ENCODE data around the gene SIL1.
"Not testable (repeated sequence)": the region's sequence is repeated elsewhere in the genome, so short reads cannot be mapped to it uniquely, and the experiment has no call there.

SIL1 gene

DNA sequence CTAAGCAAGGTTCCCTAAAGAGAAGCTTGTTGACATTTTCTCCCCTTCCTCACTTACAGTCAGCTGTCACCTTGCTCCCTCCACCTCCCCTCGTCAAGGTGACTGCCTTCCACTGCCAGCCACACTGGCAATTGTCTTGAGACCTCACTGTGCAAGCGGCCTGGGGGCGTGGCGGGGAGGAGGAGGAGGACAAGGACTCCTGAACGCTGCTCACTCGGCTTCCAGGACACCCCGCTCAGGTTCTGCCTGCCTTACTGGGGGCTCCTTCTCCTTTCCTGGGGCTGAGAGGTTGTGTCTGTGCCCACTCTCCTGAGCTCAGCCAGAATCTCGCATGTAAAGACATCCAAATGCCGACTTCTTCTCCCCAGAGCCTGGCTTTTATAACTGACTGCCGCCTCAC lies 262.7 kb downstream of the SIL1 start:
- no peak for DNase-seq

DNA sequence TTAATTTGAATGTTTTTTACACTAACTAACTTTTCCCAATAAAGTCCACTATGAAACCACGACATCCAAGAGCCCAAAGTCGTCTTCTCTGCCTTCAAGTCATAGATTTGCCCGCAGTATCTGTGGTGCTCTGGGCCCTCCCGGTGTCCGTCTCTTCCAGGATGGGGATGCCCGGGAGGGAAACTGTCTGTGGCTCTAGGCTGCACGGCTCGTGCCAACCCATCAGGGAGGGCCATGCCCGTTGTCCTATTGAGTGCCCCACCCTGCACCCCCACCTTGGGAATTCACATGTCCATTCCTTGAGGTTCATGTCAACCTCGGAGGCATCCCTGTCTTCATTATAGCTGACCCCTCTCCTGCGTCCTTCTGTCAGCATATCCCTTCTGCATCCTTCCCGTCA lies 263.2 kb downstream of the SIL1 start:
- no peak for DNase-seq

DNA sequence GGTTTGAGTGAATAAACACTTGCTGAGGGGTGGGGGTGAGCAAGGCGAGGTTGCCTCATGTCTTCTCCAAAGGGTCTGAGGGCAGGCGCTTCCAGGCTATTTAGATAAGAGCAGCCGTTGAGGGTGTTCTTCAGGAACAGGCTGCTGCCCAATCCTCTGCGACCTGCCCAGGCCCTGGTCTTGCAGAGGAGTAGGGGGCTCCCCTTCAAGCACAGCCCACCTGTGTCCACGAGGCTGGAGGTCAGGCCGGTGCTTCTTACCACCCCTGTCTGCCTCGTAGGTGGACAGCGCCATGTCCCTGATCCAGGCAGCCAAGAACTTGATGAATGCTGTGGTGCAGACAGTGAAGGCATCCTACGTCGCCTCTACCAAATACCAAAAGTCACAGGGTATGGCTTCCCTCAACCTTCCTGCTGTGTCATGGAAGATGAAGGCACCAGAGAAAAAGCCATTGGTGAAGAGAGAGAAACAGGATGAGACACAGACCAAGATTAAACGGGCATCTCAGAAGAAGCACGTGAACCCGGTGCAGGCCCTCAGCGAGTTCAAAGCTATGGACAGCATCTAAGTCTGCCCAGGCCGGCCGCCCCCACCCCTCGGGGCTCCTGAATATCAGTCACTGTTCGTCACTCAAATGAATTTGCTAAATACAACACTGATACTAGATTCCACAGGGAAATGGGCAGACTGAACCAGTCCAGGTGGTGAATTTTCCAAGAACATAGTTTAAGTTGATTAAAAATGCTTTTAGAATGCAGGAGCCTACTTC lies 264.5 kb downstream of the SIL1 start:
- DNase-seq: no peak

DNA sequence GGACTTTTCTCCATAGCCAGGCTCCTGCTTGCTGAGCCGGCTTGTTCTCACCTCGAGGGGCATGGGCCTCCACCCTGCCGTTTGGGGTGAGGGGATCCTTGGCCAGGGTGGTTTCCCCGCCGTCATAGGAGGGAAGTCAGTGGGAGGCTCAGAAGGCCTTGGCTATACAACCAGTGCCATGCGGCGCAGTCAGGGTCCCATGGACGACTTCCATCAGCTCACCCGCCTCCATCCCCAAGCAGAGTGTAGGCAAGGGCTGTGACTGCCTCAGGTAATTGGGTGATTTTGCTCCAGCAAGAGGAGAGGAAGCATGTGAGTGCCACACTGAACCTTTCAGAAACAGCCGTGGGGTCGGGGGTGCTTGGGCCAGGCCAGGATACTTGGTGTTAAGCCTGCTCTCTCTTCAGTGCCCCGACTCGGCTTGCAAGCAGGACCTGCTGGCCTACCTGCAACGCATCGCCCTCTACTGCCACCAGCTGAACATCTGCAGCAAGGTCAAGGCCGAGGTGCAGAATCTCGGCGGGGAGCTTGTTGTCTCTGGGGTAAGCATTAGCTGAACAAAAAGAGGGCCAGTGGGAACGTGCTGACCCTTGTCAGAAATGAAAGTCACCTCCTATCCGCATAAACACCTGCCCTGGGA lies 265.9 kb downstream of the SIL1 start:
- DNase-seq: no peak

DNA sequence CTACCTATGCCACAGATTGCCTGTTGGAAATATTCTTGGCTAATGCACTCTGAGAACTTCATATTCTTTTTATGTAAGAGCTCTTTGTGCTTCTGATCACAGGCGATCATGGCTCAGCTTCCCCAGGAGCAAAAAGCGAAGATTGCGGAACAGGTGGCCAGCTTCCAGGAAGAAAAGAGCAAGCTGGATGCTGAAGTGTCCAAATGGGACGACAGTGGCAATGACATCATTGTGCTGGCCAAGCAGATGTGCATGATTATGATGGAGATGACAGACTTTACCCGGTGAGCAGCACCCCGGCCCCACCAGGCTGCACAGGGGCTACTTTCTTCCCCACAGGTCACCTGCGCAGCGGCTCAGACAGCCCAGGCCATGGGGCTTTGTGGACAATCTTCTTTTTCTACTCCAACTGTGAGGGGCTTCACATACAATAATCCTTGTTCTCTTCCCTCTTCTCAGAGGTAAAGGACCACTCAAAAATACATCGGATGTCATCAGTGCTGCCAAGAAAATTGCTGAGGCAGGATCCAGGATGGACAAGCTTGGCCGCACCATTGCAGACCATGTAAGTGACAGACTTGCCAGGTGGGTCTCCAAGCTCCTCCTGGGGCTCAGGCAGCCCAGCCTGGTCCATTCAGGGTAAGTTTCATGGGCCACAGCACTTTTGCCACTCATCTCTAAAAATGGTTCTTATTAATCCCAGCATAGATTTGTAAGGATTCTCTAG lies 267.6 kb downstream of the SIL1 start:
- no peak for DNase-seq

DNA sequence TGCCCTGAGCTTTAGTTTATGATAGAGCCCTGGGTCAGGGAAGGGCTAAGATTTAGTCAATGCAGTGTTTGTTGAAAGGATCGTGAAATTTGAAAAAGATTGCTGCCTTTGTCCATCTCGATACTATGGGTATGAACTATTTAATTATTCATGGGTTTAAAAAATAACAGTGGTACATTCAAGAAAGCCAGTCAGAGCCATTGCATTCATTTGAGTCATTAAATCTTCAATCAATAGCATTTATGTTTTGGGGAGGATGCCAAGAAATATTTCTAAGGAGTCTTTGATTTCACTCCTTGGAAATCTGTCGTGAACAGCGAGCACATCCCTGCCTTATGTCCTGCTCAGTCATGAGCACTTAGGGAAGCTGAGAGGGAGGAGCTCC lies 268.6 kb downstream of the SIL1 start:
- DNase-seq: no peak

DNA sequence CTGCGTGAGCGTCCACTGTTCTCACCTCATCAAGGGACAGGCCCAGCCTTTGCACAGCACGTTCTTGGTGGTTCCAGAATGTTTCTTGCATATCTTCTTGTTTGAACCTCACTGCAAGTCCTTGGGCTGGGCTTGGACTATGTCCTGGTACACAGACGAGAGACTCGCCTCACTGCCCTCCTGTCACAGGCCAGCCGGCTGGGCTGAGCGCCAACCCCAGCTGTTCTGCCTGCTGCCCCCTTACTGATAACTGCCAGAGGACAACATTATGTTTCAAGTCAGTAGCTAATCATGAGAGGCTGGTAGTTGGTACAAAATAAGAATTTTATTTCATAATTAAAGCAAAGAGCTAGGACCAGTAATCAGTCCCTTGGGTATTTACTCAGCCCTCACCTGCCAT lies 270.2 kb downstream of the SIL1 start:
- no peak for DNase-seq

DNA sequence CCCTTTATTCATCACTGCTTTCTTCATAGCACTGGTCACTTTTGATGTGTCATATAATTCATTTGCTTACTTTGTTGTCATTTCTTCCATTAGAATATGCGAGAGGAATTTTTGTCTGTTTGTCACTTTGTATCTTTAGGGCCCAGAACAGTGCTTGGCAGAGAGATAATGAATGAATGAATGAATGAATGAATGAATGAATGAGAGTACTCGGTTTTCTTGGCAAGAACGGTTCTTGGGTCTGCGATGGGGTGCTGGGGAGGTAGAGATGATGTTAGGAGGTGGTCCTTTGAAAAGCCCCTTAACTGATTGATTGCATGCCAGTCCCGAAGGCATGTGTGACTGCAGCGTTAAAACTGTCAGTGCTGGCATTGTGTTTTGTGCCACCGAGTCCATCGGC lies 270.6 kb downstream of the SIL1 start:
- DNase-seq: no peak

DNA sequence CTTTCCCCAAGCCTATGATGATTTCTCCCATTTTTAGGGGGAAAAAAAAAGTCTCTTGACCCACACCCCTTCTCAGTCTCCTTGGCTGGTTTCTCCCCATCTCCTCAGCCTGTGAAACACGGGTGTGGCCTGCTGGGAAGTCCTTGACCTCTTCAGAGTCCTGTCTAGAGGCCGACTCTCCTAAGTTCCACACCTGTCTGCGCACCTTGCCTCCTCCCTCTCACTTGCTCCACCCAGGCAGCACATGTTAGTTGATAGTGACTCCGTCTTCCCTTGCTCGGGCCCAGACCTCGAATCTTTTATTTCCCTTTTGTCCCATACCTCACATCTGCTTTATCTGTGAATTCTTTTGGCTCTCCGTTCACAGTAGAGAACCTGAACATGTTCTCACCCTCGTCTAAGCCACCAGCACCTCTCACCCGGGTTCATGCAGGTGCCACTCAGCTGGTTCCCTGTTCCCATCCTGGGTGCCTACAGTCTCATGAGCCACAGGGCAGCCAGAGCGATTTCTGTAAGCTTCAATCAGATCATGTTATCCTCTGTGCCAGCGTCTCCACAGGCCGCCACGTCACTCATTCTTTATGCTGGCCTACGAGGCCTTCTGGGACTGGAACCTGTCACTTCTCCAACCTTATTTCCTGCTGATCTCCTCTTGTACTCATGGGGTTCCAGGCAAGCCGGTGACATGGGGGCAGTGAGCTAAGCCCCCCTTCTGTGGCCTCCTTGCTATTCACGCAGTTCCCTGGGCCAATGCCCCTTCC lies 271.3 kb downstream of the SIL1 start:
- no peak for DNase-seq

DNA sequence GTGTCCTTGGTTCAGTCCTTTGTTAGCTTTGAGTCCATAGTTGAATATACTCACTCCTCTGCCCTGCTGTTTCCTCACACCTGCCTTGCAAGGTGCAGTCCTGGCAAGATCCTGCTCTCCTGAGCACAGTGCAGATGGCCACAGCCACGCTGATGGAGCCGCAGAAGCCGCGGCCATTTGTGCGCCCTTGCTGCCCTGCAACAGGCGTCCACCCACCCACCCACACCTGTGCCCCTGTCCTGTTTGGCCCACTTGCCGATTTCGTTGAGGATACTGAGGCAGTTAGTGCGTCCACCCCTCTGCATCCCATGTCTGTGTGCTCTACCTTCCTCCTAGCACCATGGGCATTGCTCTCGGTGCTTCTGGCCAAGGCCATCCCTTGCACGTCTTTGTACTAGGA lies 271.9 kb downstream of the SIL1 start:
- DNase-seq: no peak

DNA sequence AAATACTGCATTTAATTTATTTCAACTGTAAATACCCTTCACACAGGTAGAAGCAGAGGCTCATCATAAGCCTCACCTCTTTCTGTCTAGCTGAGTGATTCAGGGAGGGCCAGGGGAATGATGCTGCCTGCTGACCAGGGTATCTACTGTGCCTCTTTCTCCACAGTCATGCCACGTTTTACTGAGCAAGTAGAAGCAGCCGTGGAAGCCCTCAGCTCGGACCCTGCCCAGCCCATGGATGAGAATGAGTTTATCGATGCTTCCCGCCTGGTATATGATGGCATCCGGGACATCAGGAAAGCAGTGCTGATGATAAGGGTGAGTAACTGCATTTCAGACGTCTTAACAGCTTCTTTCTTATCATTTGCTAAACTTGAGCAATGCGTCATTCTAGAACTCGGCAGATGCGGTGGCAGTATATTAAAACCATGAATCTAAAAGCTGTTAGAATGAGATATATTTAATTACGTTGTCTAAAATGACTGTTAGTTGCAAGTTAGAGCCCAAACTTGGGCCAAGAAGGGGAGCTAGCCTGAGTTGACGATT lies 273.0 kb downstream of the SIL1 start:
- no peak for DNase-seq

DNA sequence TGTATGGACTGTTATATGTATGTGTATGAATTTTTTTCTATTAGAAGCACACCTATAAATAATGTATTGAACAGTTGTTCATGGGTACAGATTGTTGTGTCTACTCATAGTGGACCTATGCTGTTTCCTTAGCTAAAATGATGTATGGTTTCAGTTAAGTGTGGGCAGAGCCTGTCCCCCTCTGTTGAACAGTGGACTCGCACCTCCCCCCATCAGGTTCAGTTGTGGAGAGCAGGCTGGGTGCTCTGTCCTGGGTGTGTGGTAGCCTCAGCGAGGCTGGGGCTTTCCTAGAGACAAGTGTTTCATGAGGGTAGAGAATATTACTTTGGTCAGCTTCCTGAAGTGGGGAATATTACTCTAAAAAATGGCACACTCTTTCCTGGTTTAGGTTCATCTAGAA lies 275.7 kb downstream of the SIL1 start:
- DNase-seq: no peak

DNA sequence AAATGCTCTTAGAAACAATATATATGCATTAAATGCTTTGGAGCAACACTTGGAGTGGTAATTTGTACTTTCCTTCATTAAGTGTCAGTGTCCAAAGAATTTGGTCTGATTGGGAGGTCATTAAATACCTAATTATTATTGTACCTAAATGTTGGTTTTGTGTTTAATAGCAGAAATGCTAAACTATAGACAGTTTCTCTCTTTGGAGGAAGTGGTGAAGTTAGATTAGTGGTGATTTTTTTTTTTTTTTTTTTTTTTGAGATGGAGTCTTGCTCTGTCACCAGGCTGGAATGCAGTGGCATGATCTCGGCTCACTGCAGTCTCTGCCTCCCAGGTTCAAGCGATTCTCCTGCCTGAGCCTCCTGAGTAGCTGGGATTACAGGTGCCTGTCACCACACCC lies 276.8 kb downstream of the SIL1 start:
- not testable (repeated sequence) for DNase-seq

DNA sequence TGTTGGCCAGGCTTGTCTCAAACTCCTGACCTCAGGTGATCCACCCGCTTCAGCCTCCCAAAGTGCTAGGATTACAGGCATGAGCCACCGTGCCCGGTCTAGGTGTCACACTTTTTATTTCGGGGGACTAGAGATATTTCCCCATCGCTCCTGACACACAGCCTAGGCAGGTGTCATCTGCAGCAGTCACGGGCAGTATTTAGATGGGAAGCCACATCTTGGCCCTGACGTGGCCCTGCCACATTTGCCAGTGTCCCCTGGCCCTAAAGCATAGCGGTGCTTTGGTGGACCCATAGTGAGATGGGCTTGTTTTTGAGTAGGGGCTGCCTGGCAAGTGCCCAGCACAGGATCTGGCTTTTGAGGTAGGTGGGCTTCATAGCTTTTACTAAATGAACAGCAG lies 278.0 kb downstream of the SIL1 start:
- no peak for DNase-seq

DNA sequence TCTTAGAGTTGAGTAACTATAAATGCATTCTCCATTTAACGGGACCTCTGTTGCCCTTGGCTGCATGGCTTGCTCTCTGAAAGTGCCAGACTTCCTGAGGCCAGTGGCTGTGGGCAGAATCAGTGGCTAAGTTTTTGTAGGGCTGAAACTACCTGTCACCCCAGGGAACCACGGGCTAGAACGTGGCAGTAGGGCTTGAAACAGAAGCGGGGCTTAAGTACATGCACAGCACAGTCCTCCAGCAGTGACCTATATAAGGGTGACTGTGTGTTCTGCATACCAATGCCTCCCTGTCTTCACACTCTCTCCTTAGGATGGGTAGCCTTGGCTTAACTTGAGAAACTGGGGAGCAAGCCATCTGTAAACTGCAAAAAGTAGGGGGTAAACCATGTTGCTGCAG lies 279.5 kb downstream of the SIL1 start:
- DNase-seq: no peak

DNA sequence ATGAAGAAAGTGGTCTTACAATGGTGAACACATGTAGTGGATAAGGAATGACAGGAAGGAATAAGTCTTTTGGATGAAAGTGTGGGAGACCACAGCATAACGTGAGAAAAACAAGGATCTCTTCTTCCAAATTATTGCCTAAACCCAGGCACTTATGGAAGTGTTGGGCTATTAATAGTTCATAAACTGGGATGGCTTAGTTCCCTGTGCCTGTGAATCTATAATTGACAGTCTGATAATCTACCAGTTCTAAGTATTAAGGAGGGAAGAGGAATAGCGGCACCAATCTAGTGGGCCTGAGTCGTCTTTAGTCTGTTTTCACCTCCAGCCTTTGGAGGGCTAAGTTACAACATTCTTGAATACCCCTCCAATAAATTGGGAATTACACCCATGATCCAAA lies 283.8 kb downstream of the SIL1 start:
- DNase-seq: no peak

DNA sequence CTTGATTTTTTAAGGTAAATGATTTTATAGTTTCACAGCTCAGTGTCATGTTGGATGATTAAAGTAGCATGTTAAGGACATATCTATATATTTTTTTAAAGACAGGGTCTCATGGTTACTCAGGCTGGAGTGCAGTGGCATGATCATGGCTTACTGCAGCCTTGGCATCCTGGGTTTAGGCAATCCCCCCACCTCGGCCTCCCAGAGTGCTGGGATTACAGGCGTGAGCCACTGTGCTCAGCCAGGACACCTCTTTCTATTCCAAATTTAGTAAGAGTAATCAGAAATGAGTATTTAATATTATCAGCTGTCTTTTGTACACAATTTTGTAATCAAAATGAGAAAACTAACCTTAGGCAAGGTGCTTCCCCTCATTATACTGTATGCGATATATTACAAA lies 284.4 kb downstream of the SIL1 start:
- no peak for DNase-seq

DNA sequence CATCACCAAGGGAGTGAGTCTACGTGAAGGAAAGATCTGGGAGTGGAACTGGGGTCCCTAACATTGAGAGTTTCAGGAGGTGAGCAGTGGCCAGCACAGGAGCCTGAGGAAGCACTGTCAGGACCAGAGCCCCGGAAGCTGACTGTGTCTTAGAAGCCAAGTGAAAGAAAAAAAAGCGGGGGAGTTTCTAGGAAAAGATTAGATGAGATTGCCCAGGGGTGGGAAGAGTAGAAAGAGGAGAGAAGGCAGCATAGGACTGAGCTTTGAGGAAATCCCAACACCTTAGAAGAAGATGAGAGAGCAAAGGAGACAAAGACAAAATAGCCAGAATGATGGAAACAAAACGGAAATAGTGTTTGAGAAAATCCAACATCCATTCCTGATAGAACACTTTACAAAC lies 286.1 kb downstream of the SIL1 start:
- DNase-seq: no peak

DNA sequence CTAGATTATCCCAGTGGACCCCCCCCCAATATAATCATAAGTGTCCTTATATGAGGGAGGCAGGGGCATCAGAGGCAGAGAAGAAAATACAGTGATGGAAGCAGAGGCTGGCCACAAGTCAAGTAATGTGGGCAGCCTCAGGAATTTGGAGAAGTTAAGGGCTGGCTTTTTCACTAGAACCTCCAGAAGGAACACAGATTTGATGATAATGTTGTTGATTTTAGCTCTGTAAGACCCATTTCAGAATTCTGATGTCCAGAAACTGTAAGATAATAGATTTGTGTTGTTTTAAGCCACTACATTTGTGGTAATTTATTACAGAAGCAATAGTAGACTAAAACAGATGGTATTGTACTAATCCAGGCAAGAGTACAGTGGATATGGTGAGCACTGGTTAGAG lies 286.7 kb downstream of the SIL1 start:
- no peak for DNase-seq

DNA sequence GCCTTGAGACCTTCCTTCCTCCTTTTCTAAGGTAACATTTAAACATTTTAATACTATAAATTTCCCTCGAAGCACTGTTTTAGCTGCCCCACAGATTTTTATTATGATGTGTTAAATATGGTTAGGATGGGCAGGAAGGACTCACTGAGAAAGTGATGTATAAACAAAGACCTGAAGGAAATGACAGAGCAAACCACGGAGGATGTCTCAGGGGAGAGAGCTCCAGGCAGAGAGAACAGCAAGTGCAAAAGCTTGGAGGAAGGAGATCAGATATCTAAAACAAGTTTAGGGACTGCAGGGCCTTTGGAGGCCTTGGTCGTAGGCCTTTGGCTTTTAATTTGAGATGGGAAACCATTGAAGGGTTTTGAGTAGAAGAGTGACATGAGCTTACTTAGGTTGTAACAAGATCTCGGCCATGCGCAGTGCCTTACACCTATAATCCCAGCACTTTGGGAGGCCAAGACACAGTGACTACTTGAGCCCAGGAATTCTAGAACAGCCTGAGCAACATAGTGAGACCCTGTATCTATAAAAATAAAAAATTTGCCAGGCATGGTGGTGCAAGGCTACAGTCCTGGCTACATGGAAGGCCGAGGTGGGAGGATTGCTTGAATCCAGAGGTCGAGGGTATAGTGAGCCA lies 287.5 kb downstream of the SIL1 start:
- DNase-seq: no peak

DNA sequence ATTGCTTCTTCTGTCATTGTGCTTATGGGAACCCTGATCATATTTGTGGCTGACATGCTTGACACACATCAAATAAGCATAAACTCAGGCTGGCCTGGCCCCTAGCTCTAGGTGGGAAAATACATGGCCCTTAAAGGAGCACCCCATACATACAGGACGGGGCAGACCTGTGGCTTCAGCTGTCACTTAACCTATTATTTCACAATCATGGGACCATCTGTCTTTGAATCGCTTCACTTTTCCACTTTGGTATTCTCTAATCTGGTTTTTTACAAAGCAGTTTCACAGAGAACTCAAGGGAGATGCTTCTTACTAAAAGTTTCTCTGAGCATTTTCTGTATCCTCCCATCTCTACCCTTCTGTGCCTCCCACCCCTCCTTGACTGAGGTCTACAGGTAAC lies 288.4 kb downstream of the SIL1 start:
- no peak for DNase-seq

DNA sequence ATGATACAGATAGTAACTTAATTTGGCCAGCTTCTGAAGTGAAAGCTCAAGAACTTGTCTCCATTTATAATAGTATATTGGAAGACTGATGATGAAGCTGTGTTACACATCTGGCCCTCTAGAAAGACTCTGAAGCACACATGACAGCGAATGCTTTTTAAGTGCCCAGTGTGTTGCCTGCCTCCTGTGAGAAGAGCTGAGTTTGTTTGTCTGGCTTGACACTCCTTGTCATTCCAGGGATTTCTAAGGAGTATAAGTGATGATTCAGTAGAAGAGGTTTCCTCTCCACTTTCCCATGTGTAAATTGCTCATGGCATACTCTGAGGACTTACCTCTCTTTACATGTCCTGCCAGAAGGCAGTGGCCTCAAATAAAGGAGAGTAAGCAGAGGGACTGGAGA lies 292.6 kb downstream of the SIL1 start:
- no peak for DNase-seq

All from NCI-H526 treated with DMSO at 0.1 percent for 48 hours (cell line).